GM12873 (cell line): Measurements from ENCODE around the gene GORASP1.

Source experiments
- CTCF ChIP-seq: IDR thresholded peaks from 2 replicates; pipeline ENCODE4 v1.5.1; 2012; ENCODE audit warnings: low read depth, mild to moderate bottlenecking, moderate library complexity, low read length, control low read depth; ENCODE audit not compliant: insufficient read depth; ENCODE audit errors: missing control alignments

GORASP1 gene

GRCh38 chr3:39127908-39128304 lies 20.5 kb upstream of the GORASP1 start:
- no peak for TF ChIP-seq CTCF

GRCh38 chr3:39127269-39127907 lies 20.0 kb upstream of the GORASP1 start:
- TF ChIP-seq CTCF: no peak

- TF ChIP-seq CTCF: peak; percentile 47
Observed at GRCh38 chr3:39126532-39127071, 19.2 kb upstream of the GORASP1 start.

GRCh38 chr3:39125841-39126500 lies 18.5 kb upstream of the GORASP1 start:
- no peak for TF ChIP-seq CTCF

GRCh38 chr3:39124876-39125840 lies 17.7 kb upstream of the GORASP1 start:
- TF ChIP-seq CTCF: no peak

- no peak for TF ChIP-seq CTCF
Observed at GRCh38 chr3:39122813-39123212, 15.4 kb upstream of the GORASP1 start.

GRCh38 chr3:39121621-39122020 lies 14.2 kb upstream of the GORASP1 start:
- no peak for TF ChIP-seq CTCF
